Skin epidermis (tissue), 12 donors: ENCODE data around the gene HBS1L.

Source experiments
- H3K27ac ChIP-seq, 21 experiments: fragments of 200-600 bp; sonication (generic) in 11 of 21; one replicate each; pipeline ENCODE4 v1.5.0; 2020; ENCODE audit warnings: mild to moderate bottlenecking in 3 of 21, inconsistent platforms in 2 of 21, moderate library complexity in 2 of 21
- H3K4me3 ChIP-seq, 7 experiments: fragments of 200-600 bp; sonication (generic) in 2 of 7; one replicate each; pipeline ENCODE4 v1.5.0; 2020; ENCODE audit warnings: inconsistent platforms in 2 of 7, mild to moderate bottlenecking in 2 of 7, moderate library complexity in 1 of 7

Gene HBS1L

GRCh38 chr6:135046912-135047311 is 7.7 kb downstream of the HBS1L start:
- no peak overlapping the region for H3K27ac ChIP-seq
- H3K4me3 ChIP-seq, result no peak overlapping the region

GRCh38 chr6:135044639-135045038 is 10.0 kb downstream of the HBS1L start:
- Histone ChIP-seq H3K4me3 (no peak overlapping the region), H3K27ac (no peak overlapping the region)

GRCh38 chr6:135043846-135044245 is 10.8 kb downstream of the HBS1L start:
- H3K4me3 ChIP-seq, result no peak overlapping the region
- no peak overlapping the region for H3K27ac ChIP-seq

GRCh38 chr6:135043364-135043763 is 11.3 kb downstream of the HBS1L start:
- Histone ChIP-seq H3K4me3 (no peak overlapping the region), H3K27ac (no peak overlapping the region)

DNA sequence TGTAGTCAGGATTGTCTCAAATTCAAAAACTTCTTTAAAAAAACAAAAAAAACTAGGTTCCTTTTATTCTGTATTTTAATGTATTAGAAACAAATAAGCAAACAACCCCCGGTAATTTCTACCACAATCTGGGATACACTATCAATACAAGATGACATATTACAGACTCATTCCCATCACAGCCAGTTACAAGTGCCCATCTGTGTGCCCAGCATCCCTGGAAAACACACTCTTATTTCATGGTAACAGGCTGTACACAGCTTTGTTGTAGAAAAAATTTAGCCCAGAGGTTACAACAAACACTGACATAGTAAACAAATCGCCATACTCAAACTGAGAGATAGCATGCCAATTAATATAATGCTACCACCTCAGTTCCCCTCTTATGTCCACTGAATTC is 16.3 kb downstream of the HBS1L start:
- Histone ChIP-seq H3K27ac (no peak overlapping the region), H3K4me3 (no peak overlapping the region)

GRCh38 chr6:135037541-135037940 is 17.1 kb downstream of the HBS1L start:
- no peak overlapping the region for H3K27ac ChIP-seq

GRCh38 chr6:135036731-135037420 is 17.7 kb downstream of the HBS1L start:
- no peak overlapping the region for H3K27ac ChIP-seq
- H3K4me3 ChIP-seq, result no peak overlapping the region

More at GRCh38 chr6:135037541-135037940, 17.1 kb downstream of the HBS1L start:
- no peak overlapping the region for H3K4me3 ChIP-seq

- H3K27ac ChIP-seq, result no peak overlapping the region
- no peak overlapping the region for H3K4me3 ChIP-seq
These were observed 21.4 kb downstream of the HBS1L start for GRCh38 chr6:135033238-135033637.

DNA sequence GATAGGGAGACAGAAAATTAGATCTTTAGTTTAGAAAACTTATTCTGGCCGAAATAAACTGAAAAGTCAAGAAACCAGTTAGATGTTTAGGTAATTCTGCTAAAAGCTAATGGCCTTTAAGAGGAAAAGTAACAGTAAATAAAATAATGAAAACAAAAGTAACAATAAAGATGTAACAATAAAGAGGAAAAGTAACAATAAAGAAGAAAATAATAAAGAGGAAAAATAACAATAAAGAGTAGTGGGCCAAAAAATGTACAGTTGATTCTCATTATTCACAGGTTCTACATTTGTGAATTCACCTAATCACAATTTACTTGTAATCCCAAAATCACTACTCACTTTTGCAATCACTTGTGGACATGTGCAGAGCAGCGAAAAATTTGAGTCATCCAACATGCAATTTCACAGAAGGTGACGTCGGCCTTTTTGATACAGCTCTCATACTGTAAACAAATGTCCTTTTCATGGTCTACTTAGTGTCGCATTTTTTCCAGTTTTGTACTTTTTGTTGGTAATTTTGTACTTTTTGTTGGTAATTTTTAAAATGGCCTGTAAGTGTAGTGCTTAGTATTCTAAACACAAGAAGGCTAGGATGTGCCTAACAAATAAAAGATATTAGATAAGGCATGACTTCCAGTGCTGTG is 24.0 kb downstream of the HBS1L start:
- Histone ChIP-seq H3K27ac (peak overlapping the region in 1 of 21 experiments; percentile 53), H3K4me3 (no peak overlapping the region)

GRCh38 chr6:135030056-135030473 is 24.6 kb downstream of the HBS1L start:
- H3K4me3 ChIP-seq, result no peak overlapping the region

DNA sequence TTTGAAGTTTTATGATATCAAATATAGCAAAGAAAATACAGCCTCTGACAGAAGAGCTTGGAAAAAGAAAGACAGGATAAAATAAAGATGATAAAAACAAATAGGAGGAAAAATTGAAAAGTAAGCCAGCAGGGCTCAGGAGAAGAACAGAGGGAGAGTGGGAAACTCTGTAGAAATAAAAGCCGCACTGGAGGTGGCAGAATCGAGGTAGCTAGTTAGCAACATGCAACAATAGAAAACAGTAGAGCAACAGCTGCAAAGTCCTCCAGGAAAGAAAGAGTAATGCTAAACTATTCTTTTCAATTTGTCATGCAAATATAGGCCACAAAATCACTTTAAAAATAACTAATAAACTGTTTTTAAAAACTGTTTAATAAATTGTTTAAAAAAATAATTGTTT is 28.8 kb downstream of the HBS1L start:
- Histone ChIP-seq H3K27ac (no peak overlapping the region), H3K4me3 (no peak overlapping the region)

More at GRCh38 chr6:135030056-135030473, 24.6 kb downstream of the HBS1L start:
- peak overlapping the region in 1 of 21 experiments; percentile 53 for H3K27ac ChIP-seq

GRCh38 chr6:135025175-135025574 is 29.4 kb downstream of the HBS1L start:
- H3K27ac ChIP-seq, result no peak overlapping the region
- no peak overlapping the region for H3K4me3 ChIP-seq

DNA sequence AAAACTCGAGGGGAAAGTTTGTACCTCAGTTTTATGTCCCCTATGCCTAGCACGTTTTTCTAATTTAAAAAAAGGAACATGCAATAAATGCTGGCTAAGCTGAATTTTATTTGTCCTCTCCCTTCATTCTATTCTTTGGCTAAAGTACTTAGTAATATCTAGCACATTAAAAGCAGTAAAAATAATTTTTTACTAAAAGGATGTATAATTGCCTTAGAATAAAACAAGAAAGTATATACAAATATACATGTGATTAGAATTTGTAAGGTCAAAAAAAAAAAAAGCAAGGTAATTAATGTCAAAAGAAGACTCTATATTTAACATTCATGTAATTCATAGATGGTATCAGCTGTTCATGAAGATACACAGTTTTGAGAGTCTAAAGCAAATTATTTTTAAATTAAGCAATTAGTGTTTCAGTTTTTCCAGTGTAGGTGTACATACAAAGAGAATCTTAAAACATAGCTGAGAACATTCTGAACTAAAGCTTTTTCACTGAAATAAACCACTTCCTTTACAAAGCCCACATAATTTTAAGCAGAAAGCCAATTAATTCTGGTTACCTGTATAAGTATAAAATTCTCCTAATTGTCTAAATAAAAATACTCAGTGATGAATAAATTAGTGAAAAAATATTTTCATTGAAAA is 32.4 kb downstream of the HBS1L start:
- H3K4me3 ChIP-seq, result no peak overlapping the region
- H3K27ac ChIP-seq, result peak overlapping the region in 2 of 21 experiments; percentile 34 to 44

DNA sequence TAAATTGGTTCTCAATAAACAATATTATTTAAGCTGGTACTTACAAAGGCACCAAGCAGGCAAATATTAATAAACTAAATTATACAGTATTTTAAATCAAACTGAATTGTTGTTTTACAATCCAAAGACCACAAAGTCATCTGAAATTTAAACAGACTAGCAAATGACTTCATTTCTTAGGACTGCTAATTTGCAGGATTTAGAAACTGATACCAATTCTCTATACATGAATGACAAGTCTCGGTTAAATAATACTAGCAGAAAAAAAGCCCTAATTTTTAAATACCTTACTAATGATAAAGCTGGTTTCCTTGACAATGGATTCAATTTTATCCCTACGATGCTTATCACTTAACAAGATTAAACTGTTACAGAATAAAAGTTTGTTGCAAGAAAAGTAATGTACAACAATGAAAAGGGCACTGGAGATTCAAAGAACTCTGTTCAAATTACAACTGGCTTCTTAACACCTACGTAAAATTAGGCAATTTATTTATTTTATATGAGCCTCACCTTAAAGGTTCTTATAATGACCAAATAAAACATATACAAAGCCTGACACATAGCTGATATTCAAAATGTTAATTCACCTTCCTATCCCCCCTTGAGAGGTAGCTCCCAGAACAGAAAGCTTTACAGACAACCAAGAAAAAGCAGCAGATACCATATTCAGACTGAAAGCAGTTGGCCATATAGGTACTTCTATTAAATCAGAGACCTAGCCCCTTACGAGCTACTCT is 33.1 kb downstream of the HBS1L start:
- H3K4me3 ChIP-seq, result no peak overlapping the region
- H3K27ac ChIP-seq, result peak overlapping the region in 2 of 21 experiments; percentile 34 to 44

- H3K27ac ChIP-seq, result no peak overlapping the region
- no peak overlapping the region for H3K4me3 ChIP-seq
These were observed 35.7 kb downstream of the HBS1L start for GRCh38 chr6:135018941-135019340.

GRCh38 chr6:135018052-135018451 is 36.6 kb downstream of the HBS1L start:
- Histone ChIP-seq H3K4me3 (no peak overlapping the region), H3K27ac (no peak overlapping the region)

- peak overlapping the region in 4 of 21 experiments; percentile 16 to 67 (median 33) for H3K27ac ChIP-seq
- H3K4me3 ChIP-seq, result no peak overlapping the region
These were observed 40.2 kb downstream of the HBS1L start for GRCh38 chr6:135014353-135014832.

DNA sequence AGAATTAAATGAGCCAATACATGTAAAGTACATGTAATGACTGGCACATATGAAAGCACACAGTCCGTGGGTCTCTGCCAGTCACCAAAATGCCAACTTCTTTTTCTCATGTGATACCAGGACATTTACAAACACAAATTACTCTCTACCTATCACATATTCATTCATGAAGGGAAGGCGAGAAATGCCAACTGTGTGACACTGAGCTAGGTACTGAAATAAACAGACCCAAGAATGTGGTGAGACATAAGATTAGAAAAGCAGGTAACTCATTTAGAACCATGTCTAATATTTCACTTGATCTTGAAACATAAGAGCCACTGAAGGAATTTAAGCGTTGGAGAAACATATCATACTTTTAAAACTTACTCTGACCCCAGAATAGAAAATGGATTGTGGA is 41.4 kb downstream of the HBS1L start:
- H3K4me3 ChIP-seq, result no peak overlapping the region

DNA sequence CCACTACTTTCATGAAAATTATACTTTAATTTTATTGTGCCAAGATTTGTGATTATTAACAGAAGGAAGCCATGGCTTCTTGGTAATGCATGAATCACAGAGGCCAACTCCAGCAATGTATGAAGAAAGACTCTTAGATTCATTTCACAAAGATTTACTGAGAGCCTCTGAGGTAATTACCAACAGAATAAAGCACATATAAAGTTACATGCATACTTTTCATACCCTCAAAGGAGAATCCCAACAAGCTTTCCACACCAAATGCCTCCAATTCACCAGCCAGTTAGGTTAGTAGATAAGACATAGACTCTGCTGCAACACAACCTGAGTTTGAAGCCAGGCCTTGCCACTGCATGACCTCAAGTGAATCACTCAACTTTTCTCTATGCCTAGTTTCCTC is 41.9 kb downstream of the HBS1L start:
- Histone ChIP-seq H3K4me3 (no peak overlapping the region), H3K27ac (peak overlapping the region in 2 of 21 experiments; percentile 17 to 67)

More for the DNA sequence above, 41.4 kb downstream of the HBS1L start:
- peak overlapping the region in 2 of 21 experiments; percentile 17 to 67 for H3K27ac ChIP-seq

DNA sequence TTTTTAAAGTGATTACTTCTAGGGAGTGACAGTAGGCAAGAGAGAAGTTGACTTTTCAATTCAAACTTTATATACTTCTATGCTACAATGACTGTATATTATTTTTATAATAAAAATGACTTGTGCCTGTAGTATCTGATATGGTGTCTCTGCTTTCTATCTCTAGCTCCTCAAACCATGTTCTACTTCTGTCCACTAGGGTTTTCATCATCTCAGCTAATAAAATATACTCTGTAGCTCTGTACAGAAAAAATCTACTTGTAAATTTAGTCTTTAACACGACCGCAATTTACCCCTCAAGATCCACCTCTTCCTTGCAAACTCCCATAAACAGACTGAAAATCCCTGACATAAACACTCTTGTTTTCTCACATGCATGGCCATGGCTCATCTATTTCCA is 42.3 kb downstream of the HBS1L start:
- no peak overlapping the region for H3K4me3 ChIP-seq
- no peak overlapping the region for H3K27ac ChIP-seq
